Cerebellar nuclear complex (tissue), 1 donor: Measurements from ENCODE around the gene EPDR1.

ENCODE experiments used
- DNase-seq, 2 experiments: peaks; one replicate each; lab custom pipeline; 2025; lab: John Stamatoyannopoulos, UW

The EPDR1 gene

GRCh38 chr7:37981664-37982063 is 61.2 kb downstream of the EPDR1 start:
- no peak for DNase-seq

GRCh38 chr7:37982423-37982822 is 62.0 kb downstream of the EPDR1 start:
- no peak for DNase-seq

GRCh38 chr7:37984750-37985390 is 64.4 kb downstream of the EPDR1 start:
- no peak for DNase-seq

DNA sequence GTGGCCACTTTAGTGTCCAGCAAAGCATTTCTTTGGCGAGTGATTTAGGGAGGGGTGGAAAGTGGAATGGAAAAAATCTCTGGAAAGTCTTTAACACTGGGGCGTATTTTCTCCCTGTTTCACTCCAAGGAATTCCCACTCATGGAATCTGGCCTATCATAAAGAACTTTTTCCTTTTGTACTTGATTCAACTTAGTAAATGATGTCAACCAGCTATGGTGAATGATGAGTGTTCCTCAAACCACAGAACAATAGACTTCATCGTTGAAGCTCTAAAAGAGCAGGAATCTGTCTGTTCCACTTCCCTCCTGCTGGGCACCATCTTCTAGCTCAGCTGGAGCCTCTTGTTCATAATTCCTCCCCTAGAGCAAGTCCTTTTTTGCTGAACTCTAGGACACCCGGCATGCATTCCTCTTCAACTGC is 66.5 kb downstream of the EPDR1 start:
- DNase-seq, result no peak

GRCh38 chr7:37987732-37988131 is 67.3 kb downstream of the EPDR1 start:
- no peak for DNase-seq

GRCh38 chr7:37988721-37989650 is 68.5 kb downstream of the EPDR1 start:
- no peak for DNase-seq

DNA sequence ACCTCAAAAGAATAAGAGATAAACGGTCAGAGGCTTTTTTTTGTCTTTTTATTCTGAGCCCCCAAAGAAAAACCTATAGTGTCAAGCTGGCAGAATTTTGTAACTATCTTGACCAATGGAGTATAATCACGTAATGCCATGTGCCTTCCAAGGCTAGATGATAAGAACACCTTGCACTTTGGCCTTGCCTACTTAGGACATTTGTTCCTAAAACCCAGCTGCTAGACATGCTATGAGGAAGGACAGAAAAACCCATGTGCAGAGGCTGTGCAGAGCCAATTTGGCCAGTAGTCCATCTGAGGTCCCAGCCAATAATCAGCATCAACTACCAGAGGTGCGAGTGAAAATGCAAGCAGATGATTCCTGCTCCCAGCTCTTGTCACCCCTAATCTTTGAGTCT is 69.9 kb downstream of the EPDR1 start:
- DNase-seq, result no peak

DNA sequence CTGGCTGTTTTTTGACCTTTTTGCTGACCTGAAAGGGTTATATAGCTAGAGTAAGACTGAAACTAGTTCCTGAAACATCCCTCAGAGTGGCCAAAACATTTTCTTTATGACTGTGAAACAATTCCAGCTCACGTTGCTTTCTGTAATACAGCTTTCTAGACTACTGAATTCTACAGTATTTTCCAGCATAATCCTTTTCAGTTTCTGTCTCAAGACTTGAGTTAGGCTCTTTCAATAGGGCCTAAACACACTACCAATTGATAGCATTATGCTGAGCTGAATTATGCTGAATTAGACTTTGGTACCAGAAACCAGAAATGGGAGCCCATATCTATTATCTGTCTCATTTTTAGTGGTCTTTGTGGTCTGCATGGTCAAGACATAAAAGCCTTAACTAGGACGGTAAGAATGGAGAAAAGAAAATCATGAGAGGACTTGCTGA is 72.6 kb downstream of the EPDR1 start:
- no peak for DNase-seq

- DNase-seq, result no peak
Measured at GRCh38 chr7:37999673-38000072, 79.2 kb downstream of the EPDR1 start.

GRCh38 chr7:38000272-38000671 is 79.8 kb downstream of the EPDR1 start:
- no peak for DNase-seq
